GM19463 (cell line): Measurements from ENCODE around the gene GRIK4.

Source experiments
- ATAC-seq: cut with Tn5 transposase; IDR thresholded peaks from one replicate; pipeline ENCODE4 v1.9.1; 2021; ENCODE audit warnings: mild to moderate bottlenecking, moderate library complexity; ENCODE audit not compliant: unreplicated experiment

The GRIK4 gene

DNA sequence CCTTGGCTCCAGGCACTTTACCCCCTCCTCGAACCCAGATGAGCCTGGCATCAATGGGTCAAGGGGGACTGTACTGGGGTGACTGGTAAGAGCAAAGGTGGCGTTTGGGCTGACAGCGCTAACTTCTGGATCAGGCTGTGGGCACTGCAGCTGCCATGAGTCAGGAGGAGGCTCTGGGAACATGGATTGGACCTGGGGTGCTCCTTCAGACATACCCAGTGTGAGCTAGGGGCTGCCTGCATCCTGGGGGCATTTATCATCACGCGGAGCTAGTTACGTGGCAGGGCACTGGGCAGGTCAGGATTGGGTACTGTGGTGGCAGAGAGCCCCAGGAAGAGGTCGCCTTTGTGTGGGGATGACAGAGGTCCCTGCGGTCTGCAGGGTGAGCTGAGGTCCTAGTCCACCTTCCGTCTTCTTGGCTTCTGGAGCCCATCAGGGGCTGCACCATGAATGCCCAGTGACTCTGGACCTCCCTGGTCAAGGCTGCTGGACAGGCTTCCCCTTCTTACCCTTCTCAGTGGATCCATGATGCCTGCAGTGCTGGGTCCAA is 13.1 kb downstream of the GRIK4 start:
- ATAC-seq, result no peak

DNA sequence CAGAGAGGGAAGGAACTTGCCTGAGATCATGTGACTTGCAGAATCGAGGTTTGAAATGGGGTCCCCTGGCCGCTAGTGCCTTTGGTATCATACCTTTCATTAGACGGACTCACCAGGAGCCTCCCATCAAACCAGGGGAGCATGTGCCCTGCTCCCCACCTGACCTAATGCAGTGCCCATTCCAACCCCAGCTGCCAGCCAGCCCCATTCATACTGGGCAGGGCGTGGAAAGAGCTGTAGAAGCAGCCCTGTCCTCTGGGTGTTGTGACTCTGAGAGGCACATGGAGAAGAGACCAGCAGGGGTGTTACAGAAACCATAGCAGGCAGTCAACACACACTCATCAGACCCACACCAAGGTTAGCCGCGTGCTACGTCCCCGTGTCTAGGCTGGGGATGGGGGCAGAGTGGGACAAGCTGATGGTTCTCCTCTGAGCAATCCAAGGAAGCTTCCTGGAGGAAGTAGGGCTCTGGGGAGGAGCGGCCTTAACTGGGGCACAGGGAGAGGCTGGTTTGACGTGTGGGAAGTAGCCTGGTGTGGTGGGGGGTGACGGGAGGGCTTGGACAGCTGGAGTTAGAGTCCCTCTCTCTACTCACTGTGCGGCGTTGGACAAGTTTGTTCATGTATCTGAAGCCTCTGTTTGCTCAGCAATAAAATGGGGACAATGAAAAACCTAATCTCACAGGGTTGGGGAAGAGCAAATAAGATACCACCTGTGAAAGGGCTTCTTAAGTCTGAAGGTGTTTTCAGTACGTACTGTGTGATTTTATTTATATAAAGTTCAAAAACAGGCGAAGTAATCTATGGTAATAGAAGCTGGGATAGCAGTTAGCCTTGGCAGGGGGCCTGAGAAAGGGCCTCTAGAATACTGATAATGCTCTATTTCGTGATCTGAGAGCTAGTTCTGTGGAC is 14.0 kb downstream of the GRIK4 start:
- ATAC-seq, result no peak

DNA sequence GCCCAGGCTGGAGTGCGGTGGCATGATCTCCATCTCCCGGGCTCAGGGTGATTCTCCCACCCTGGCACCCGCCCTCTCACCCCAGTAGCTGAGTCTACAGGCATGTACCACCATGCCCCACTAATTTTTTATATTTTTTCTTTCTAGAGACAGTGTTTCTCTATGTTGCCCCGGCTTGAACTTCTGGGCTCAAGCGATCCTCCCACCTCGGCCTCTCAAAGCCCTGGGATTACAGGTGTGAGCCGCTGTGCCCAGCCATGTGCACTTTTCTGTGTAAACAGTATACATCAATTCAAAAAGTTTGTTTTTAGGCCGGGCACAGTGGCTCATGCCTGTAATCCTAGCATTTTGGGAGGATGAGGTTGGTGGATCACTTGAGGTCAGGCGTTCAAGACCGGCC is 14.7 kb downstream of the GRIK4 start:
- no peak for ATAC-seq

DNA sequence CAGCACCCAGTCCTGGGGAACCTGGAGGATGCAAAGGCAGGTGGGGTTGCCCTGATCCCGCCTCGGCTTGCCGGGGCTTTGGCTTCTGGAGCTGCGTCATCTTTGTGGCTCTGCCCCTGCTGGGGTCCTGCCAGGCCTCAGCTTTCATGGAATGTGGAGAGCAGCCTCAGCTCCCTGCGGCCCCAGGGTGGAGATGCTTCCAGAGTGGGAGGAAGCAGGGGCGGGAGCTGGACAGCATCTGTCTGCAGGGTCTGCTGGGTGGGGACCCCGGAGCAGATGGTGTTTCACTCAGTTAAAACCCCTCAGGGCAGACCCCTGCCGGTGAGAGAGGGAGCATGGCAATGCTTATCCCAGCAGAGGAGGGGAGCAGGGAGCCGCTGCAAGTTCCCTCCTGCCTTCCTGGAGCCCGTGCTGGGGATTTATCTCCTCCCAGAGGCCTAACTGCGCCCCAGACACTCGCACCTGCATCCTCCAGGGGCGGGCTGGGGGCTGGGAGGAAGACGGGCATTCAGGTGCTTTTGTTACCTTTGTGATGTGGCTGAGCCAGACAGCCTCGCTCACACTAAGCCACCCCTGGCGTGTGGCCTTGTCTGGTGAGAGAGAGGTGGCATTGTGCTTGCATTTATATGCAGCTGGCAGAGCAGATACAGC is 15.7 kb downstream of the GRIK4 start:
- no peak for ATAC-seq

DNA sequence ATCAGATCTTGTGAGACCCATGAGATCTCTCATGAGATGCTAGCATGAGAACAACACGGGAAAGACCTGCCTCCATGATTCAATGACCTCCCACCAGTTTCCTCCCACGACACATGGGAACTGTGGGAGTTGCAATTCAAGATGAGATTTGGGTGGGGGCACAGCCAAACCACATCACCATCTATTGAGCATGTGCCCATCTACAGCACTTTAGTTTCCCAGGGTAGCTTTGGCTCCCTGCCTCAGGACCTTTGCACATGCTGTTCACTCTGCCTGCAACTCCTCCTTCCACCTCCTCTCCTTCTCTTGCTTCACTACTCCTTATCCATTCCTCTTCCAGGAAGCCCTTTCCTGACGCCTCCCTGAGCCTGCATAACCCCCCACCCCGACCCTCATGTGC is 17.2 kb downstream of the GRIK4 start:
- no peak for ATAC-seq

DNA sequence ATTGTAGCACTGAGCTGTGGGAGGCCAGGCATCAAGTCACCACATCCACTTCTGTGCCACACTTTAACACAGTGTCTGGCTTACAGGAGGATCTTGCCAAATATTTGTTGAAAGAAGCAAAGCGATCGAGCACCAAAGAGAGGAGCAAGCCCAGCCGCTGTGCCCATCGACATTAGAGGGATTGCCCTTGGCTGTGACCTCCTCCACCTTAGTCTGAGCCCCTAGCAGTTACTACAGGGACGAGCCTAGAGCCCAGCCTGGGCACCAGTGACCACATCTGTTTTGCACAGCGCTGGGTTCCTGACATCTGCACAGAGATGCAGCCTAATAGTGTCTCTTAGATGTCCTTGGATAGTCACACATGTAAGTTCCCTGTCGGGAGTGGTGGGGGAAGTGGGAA is 17.7 kb downstream of the GRIK4 start:
- ATAC-seq, result no peak

DNA sequence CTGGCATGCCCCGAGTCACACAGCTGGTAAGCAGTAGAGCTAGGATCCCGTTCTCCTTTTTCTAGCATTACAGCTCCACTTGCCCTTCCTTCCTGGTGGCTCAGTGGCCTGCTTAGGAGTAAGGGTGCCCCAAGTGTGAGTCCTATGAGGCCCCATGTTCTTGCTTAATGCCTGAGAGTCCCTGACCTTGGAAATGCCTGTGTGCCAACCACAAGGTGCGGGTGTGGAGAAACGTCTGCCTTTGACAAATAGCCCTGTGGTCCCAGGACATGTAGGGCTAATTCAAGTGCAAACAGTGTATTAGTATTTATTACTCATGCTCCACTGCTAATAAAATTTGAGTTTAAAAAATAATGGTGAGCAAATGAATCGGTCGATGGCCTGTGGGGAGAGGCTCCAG is 18.4 kb downstream of the GRIK4 start:
- ATAC-seq, result no peak

DNA sequence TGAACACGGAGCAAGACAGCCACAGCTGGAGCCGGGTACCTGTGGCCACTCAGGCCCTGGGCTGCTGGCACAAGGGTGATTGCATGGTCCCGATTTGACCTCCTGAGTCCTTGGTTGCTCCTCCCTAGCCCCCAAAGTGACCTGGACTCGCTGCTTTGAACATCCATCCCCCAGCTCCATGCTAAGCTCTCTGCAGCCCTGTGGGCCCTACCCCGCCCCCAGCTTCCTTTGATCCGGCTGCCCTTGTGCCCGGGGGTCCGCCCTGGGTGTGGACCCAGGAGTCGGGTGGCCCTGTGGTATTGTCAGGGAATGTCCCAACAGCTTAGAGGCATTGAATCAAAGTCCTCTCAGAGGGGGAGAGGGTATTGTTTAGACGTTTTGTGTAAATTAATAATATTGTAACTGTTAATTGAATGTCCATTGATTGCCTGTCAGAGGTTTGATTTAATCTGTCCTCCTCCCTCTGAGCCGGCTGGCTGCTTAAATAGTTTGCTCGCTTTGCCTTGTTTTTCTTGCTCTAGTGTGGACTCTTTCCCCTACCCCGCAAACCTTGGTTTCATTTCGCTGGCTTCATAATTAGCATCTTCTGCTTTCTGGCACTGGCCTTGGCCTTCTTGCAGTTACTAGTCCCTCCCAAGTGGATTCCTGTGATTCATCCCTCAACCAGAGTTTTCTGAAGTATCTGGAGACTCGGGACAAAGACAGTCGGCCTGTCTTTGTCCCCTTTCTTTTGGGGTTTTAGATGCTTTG is 20.7 kb downstream of the GRIK4 start:
- ATAC-seq, result no peak

DNA sequence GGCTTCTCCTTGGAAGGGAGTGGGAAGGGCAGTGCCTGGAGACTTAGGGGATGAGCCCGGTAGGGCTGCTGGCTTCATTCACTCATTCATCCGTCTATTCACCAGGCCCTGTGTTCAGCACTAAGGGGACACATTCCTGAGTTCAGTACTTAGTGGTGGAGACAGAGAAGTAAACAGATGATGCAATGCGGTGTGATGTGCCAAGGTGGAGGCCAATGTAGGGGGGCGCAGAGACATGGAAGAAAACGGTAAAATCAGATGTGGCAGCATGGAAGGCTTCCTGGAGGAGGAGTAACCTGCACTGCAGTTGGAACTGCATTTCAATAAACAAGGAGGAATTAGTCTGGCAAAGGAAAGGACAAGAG is 21.3 kb downstream of the GRIK4 start:
- ATAC-seq, result no peak

DNA sequence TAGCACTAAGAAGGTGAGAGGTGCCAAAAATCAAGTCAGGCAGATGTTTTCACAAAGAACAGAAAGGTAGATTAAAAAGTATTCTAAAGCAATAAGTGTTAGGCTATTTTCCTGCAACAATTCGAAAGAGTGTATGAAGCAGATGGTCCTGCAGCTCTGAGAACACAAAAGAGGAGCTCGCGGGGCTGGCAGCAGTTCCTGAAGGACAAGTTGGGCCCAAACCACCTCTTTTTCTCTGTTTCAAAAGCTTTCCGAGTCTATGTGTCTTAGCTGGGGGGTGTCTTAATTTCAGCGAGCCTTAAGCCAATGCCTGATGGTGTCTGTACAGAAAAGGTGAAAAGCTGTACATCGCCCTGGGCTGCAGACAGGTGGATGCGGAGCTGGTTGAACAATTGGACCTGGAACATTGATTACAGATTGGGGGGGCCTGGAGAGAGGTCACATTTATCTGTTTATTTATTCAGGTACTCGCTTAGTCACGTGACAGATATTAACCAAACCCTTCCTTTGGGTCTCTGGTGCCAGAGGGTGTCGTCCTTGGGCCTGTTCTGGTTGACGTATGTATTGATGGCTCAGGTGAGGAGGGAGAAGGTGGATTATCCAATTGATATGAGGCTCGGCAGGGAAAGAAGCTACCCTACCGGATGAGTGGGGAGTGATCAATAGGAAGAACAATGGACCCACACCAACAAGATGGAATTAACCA is 24.7 kb downstream of the GRIK4 start:
- no peak for ATAC-seq

DNA sequence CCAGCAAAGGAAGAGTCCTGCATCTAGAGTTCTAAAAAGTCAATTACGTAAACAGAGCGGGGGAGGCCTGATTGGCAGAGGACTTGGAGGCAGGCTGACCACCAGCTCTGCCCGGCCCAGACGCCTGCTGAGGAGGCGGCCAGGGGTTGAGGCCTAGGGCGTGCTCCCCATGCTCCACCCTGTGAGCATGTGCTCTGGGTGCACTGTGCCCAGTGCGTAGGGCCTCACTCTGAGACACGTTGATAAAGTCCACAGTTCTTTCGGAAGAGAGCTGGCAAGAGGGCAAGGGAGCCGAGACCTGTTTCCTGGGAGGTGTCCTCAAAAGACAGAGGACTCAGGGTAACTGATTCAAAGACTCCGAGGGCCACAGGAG is 25.2 kb downstream of the GRIK4 start:
- no peak for ATAC-seq

DNA sequence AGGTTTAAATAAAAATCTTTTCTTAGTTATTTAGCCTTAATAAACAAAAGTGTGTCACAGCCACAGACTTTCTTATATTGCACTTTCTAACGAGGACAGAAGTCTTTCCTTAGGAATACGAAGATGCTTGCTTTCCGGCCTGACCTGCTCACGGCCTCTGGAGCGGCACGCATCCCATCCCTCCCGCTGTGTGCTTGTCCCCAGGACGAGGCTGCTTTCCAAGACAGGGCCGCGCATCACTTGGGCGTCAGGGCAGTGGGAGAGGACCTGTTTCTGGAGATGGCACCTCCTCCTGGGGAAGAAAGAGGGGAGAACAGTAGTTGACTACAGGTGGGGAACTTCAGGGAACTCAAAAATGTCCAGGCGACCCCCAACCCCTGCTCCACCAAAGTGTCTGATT is 26.4 kb downstream of the GRIK4 start:
- ATAC-seq, result no peak

DNA sequence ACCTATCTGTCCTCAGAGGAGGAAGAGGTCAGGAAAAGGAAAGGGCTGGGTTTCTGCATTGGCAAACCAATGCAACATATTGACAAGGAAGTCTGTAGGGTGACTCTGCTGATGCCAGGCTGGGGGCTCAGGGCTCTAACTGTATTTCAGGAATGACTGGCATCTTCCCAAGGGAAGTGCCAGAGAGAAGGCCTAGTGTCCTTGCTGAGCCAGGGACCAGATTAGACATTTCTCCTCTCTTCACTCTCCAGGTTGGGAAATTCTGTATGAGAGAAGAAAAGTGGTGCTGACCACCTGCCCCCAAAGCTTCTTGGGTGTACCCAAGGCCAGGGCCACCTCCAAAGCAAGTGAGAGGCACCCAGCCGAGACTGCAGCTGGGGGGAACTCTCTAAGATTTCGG is 27.2 kb downstream of the GRIK4 start:
- no peak for ATAC-seq

DNA sequence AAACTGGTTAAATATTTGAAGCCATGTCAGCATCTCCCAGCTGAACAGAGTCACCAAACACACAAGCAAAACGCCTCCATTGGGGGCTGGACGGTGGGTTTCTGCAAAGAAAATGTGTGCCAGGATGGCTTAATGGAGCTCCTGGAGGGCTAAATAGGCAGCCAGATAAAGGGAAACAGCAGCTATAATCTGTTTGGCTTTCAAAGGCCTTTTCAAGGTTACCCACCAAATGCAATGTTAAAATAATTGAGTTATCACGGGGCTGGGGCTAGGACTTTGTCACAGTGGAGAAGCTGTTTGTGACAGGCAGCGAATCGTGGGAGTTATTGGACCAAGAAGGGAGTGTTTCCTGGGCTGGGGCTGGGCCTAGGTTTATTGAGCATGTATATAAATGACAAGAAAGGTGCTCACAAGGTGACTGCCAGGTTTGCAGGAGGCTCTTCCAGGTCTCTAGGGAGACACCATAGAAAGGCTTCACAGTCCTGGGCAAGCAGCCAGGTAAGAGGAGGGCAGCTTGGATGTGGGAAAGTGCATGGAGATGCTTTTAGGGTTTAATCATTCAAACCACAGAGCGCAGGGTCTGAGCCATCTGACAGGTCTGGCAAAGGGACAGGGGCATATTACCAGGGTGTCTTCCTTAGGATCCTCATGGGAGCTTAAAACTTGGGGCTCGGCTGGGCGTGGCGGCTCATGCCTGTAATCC is 28.3 kb downstream of the GRIK4 start:
- no peak for ATAC-seq

DNA sequence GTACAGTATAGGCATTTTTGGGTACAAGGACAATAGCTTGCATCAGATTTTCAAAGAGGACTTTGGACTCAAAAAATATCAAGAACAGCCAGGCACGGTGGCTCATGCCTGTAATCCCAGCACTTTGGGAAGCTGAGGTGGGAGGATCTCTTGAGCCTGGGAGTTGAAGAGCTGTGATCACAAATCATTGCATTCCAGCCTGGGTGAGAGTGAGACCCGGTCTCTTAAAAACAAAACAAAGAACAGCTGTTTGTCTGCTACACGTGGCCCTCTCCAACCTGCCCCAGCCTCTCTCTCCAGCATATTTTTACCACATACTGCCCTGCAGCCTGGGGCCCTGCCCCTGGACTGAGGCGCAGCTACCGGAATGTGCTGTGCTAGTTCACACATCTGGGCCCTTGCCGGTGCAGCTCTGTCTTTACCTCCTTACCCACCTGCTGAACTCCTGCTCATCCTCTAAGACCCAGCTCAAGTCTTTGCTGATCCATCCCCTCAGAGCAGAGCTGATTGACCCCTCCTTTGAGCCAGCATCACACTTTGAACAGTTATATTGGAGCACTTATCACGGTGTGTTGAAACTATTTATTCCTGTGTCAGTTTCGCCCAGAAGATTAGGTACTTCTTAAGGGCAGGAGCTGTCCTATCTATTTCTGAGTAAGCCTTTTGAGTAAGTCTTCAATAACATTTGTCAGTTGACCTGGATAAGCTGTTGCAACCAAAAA is 29.4 kb downstream of the GRIK4 start:
- no peak for ATAC-seq

DNA sequence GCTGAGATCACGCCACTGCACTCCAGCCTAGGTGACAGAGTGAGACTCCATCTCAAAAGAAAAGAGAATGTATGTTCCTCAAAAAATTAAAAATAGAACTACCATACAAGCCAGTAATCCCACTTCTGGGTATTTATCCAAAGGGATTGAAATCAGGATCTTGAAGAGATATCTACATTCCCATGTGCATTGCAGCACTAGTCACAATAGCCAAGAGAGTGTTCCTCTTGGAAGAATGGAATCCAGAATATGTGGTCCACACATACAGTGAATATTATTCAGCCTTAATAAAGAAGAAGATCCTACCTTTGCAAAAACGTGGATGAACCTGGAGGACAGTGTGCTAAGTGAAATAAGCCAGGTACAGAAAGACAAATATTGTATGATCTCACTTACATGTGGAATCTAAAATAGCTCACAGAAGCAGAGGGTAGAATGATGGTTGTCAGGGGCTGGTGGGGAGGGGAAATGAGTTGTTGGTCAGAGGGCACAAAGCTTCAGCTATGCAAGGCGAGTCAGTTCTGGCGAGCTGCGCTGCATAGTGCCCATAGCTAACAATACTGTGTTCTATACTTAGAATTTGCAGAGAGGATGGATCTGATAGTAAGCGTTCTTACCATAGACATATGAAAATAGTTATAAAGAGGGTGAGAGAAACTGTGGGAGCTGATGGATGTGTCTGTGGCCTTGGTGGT is 32.1 kb downstream of the GRIK4 start:
- no peak for ATAC-seq

DNA sequence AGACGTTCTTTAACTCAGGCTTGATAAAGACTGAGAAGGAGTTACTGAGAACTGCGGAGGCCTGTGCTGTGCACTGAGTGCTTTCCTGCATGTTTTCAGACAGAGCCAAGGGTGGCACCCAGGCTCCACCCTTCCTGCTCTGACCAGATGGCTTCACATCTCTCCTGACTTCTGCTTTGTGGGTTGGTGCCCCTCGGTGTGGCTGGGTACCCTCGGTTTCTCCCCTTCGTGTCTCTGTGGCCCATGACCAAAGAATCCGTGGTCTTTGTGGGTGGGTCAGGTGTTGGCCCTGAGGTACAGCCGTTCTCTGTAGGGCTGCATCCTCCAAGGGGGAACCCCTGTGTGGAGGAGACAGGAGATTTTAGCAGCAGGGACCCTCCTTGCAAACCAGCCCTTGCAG is 34.3 kb downstream of the GRIK4 start:
- ATAC-seq, result no peak

DNA sequence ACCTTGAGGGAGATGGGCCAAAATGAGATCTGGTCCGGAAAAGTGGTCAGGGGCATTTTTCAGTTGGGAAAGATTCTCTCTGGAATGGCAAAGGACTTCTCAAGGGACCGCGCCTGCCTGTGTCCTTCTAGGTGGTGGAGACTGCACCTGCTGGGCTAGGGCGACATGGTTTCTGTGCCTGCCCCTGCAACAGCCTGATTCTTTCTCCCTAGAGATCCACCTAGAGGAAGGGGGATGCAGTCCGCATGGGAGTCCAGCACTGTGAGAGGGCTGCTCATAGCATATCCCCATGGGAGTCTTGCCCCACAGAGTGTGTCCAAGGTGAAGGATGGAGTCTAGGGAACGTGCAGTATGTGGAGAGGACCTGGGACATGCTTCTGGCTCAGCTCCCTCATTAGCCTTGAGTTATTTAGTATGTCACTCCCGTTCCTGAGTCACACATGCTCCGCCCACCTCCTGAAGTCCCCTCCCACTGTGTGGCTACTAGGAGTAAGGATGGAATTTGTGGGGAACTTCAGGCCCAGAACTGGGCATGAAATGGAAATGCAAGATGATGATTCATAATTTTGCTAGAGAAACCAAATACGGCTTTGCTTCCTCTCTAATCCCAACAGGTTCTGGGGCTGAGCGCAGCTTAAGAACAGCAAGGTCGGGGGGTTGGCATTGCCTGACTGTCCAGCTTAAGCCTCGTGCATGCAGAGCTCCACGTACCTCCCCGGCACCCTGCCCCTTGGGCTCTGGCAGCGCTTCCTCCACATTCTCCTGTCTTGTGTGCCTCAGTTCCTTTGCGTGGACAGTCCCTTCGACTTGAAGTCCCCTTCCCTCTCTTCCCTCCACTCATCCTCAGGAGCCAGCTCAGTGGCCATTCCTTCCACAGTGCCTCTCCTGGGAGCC is 35.0 kb downstream of the GRIK4 start:
- ATAC-seq, result no peak
